GM21515 (cell line): ENCODE measurements around the gene FZD8.

Experiments used
- ATAC-seq: cut with Tn5 transposase; IDR thresholded peaks from one replicate; pipeline ENCODE4 v1.9.1; 2021; ENCODE audit not compliant: unreplicated experiment

Gene FZD8

GRCh38 chr10:35642793-35643114, 658 bp upstream of the FZD8 start:
- ATAC-seq, result no peak

- peak; percentile 31 for ATAC-seq
These were observed 441 bp downstream of the FZD8 start for GRCh38 chr10:35641676-35642034.

- ATAC-seq, result peak; percentile 30
These were observed 983 bp downstream of the FZD8 start for GRCh38 chr10:35640951-35641675.

GRCh38 chr10:35640474-35640873, 1.6 kb downstream of the FZD8 start:
- no peak for ATAC-seq

GRCh38 chr10:35639728-35640401, 2.2 kb downstream of the FZD8 start:
- ATAC-seq, result no peak

- ATAC-seq, result no peak
These were observed 2.9 kb downstream of the FZD8 start for GRCh38 chr10:35639021-35639727.

GRCh38 chr10:35638101-35638500, 4.0 kb downstream of the FZD8 start:
- no peak for ATAC-seq

- no peak for ATAC-seq
These were observed 4.6 kb downstream of the FZD8 start for GRCh38 chr10:35637462-35637861.

- ATAC-seq, result no peak
These were observed 5.1 kb downstream of the FZD8 start for GRCh38 chr10:35636956-35637355.

- no peak for ATAC-seq
These were observed 6.5 kb downstream of the FZD8 start for GRCh38 chr10:35635576-35635975.

- no peak for ATAC-seq
These were observed 8.8 kb downstream of the FZD8 start for GRCh38 chr10:35633006-35633980.

GRCh38 chr10:35632027-35632426, 10.1 kb downstream of the FZD8 start:
- ATAC-seq, result no peak

- no peak for ATAC-seq
These were observed 10.7 kb downstream of the FZD8 start for GRCh38 chr10:35631404-35631803.

- no peak for ATAC-seq
These were observed 15.1 kb downstream of the FZD8 start for GRCh38 chr10:35626971-35627507.

- ATAC-seq, result no peak
These were observed 27.8 kb downstream of the FZD8 start for GRCh38 chr10:35614312-35614711.

GRCh38 chr10:35613597-35614226, 28.4 kb downstream of the FZD8 start:
- ATAC-seq, result no peak

- ATAC-seq, result no peak
These were observed 29.0 kb downstream of the FZD8 start for GRCh38 chr10:35613107-35613440.

GRCh38 chr10:35612385-35613106, 29.6 kb downstream of the FZD8 start:
- ATAC-seq, result no peak

GRCh38 chr10:35611750-35612149, 30.3 kb downstream of the FZD8 start:
- no peak for ATAC-seq

GRCh38 chr10:35608328-35608672, 33.8 kb downstream of the FZD8 start:
- ATAC-seq, result no peak
